ENCODE data around the gene AS3MT.
"Not testable (repeated sequence)": the region's sequence is repeated elsewhere in the genome, so short reads cannot be mapped to it uniquely, and the experiment has no call there.

Gene AS3MT
- 0 to 0.41 reads per million in 2 donors for total RNA-seq

GRCh38 chr10:102869258-102870198, at the start of gene AS3MT:
TSS of gene AS3MT (plus strand) at chr10:102869470. CDS start at chr10:102869593, 123 bp downstream.
- DNase-seq: no peak

- not testable (repeated sequence) for DNase-seq
Observed at GRCh38 chr10:102820008-102820407, 49.3 kb upstream of the AS3MT start.

- DNase-seq: no peak
Observed at GRCh38 chr10:102822222-102822621, 47.0 kb upstream of the AS3MT start.

GRCh38 chr10:102824664-102825063, 44.6 kb upstream of the AS3MT start:
- DNase-seq: no peak

GRCh38 chr10:102826148-102826796, 43.0 kb upstream of the AS3MT start:
- no peak for DNase-seq

GRCh38 chr10:102827597-102827975, 41.7 kb upstream of the AS3MT start:
- no peak for DNase-seq

- DNase-seq: no peak
Observed at GRCh38 chr10:102831322-102832071, 37.8 kb upstream of the AS3MT start.

- no peak for DNase-seq
Observed at GRCh38 chr10:102832248-102832647, 37.0 kb upstream of the AS3MT start.

- no peak for DNase-seq
Observed at GRCh38 chr10:102832987-102833386, 36.3 kb upstream of the AS3MT start.

- no peak for DNase-seq
Observed at GRCh38 chr10:102834143-102834542, 35.1 kb upstream of the AS3MT start.

GRCh38 chr10:102835007-102835482, 34.2 kb upstream of the AS3MT start:
- no peak for DNase-seq

GRCh38 chr10:102837230-102837721, 32.0 kb upstream of the AS3MT start, which contains the start of gene CYP17A1:
TSS of gene CYP17A1 (minus strand) at chr10:102837413. CDS start at chr10:102837361, 52 bp downstream.
- DNase-seq: no peak

- DNase-seq: not testable (repeated sequence)
Observed at GRCh38 chr10:102838276-102838927, 30.9 kb upstream of the AS3MT start.

GRCh38 chr10:102841827-102842345, 27.4 kb upstream of the AS3MT start:
- no peak for DNase-seq

- DNase-seq: not testable (repeated sequence)
Observed at GRCh38 chr10:102843139-102843538, 26.1 kb upstream of the AS3MT start.

- not testable (repeated sequence) for DNase-seq
Observed at GRCh38 chr10:102844190-102844776, 25.0 kb upstream of the AS3MT start.

- no peak for DNase-seq
Observed at GRCh38 chr10:102845352-102845902, 23.8 kb upstream of the AS3MT start.

- no peak for DNase-seq
Observed at GRCh38 chr10:102850025-102850518, 19.2 kb upstream of the AS3MT start.

- not testable (repeated sequence) for DNase-seq
Observed at GRCh38 chr10:102853237-102853636, 16.0 kb upstream of the AS3MT start.

- DNase-seq: not testable (repeated sequence)
Observed at GRCh38 chr10:102855731-102856436, 13.4 kb upstream of the AS3MT start.

Data from activated gamma-delta T cell (primary cell).